GM18520 (cell line): Measurements from ENCODE around the gene PRDM8.

Experiments
- ATAC-seq: cut with Tn5 transposase; IDR thresholded peaks from one replicate; pipeline ENCODE4 v1.9.1; 2021; ENCODE audit not compliant: unreplicated experiment

PRDM8 gene

DNA sequence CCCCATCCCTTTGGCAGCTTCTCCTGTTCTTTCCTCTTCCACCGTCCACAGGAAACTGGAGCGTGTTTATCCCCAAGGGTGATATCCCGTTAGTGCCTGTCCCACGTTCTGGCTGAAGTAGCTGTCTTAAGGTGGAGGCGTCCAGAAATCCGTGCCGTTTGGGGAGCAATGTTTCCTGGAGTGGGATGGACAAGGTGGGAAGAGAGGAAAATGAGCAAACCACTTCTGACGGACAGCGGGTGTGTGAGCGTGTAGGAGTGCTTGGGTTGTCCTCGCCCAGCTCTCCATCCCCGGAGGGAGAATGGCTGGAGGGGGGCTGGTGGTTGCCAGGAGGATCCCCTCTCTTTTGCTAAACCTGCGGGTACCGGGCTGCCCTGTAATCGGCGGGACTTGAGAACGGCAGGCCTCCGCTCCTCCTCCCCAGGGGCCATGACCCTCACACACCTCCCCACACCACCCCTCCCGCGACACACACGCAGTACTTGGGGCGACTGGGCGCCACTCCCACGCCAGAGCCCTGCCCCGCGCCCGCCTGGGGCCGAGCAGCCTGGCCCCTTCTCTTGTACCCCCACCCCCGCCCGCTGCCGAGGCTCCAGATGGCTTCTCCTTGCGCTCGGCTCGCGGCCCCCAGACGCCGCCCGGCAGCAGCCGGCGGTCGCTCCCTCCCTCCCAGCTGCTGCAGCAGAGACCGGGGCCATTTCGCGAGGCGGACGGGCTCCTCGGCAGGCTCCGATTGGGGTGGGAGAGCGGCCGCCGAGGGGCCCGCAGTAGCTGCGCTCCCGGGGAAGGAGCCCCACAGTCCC is 13.9 kb upstream of the PRDM8 start:
- peak; percentile 5 for ATAC-seq

DNA sequence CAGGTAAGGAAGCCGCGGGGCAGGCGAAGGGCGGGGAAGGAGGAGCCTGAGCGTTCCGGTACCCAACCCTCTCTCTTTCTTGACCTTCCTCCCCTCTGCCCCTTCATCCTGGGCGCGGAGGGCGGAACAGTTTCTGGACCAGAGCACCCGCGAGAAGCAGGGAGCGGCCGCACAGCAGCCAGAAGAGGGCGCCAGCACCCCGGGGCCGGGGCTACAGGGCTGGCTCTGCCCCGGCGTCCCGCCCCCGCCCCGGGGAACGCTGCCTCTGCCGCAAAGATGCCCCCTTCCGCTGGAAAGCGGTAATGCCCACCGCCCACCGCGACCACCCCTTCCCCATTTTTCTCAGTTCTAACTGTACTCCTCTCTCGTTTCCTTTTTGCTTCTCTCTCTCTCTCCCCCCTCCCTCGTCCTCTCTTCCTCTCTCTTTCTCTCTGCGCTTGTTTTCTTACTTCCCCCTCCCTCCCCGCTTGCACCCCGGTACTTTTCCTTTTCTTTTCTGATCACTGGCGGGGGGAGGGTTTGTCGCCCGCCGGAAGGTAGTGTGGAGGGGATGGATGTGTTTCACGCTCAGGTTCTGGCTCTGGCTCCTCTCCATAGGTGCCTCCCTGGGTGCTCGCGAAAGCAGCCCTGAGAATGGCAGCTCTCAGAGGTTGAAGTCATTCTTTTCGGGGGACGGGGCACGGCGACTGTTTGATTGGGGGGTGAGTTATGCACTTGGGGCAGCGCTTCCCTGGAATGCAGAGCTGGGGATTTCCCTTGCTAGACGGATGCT is 13.1 kb upstream of the PRDM8 start:
- peak; percentile 81 for ATAC-seq

DNA sequence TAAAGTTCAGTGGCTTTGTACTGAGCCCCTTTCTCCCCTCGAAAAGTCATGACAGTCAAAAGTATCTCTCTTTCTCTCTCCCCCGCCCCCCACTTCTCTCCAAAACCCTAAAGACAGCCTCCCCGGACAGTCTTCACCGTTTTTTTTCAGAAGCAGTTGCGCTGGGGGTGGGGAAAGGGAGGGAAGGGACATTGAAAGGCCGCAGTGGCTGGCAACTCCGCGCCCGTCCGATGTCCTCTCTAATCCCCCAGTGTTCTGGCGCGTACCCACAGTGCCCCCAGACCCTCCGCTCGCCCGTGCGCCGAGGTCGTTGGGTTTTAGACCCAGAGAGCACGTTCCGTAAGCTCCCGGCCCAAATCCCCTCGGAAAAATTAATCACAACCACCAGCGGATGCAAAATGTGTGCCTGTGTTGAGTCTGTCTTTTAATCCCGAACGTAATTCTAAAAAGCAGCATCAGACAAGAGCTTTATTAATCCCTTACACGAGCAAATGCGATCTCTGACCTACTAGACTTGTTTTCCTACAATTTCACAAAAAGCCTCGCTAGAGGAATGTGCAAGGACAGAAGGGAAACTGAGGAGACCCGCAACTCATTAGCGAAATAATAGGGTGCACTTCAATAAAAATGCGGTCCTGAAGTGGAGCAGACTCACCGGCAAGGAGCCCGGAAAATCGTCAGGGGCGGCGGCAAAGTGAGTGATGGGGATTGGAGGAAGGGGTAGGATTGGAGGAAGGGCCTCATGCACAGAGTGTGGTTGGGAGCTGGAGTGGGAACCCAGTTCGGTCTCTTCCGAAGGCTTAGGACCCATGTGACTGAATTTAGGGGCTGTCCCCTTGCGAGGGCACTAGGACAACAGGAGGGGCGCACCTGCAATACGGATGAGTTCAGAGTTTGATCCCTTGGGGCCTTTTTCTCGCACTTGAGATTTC is 12.2 kb upstream of the PRDM8 start:
- no peak for ATAC-seq

DNA sequence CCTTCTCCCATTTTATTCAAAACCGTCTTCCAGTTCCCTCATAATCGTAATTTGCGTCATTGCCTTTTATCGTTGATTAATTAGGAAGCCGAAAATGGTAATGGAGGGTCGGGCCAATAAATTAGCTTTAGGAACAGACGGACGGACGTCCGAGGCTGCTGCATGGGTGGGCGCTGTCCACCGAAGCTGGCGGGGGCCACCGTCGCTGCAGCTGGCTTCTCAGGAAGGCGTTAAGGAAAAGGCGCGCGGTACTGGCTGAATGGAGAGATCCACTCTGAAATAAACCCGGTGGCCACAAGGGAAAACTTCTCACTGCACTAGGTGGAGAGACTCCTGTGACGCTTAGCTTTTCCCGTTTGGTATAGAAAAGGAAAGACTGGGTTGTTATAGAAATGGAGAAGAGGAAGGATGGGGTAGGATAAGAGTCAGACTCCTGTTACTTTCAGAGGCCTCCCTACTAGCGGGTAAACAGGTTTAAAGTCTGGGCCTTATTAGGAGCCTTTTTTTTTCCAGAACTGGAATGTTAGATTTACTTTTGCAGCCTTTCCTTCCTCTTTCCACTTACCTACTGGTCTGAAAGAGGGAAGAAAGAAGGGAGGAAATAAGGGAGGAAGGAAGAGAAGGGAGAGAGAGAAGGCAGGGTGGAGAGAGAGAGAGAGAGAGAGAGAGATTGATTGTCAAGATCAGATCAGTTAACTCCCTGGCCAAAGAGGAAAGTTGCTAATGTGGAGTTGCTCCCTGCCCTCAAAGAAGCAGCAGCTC is 11.3 kb upstream of the PRDM8 start:
- no peak for ATAC-seq

DNA sequence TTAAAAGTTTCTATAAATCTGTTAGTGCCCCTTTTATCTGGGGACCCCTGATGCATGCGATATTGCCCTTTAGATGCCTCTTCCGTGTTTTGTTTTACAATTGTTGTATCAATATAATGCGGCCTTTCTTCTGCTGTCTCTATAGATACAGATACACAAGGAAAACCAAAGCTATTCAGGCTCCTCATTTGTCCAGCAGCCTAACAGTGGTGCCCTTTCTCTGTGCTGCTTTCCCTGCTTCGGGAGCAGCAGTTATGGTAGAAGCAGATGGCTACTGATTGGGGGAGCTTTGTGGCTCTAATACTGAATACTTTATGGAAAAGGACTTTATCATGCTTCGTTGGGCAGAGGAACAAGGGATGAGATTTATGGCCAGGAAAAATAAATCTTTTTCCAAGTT is 10.6 kb upstream of the PRDM8 start:
- no peak for ATAC-seq

DNA sequence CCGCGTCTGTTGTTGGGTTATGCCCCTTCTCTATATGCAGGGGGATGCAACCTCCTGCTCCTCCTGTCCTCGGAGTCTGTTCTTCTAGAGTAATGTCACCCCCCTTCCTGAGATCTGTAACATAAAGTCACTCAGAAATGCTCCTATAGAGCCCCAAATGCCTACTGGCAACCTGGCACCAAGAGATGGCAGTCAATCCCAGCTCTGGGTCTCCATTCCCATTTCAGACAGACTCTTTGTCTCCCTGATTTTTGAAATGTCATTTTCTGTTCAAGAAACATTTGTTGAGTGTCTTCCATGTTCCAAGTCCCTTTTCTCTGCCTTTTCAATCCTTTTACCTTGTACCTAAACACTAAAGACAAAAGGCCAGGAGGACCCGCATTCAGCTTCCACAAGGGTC is 9.6 kb upstream of the PRDM8 start:
- ATAC-seq: no peak

DNA sequence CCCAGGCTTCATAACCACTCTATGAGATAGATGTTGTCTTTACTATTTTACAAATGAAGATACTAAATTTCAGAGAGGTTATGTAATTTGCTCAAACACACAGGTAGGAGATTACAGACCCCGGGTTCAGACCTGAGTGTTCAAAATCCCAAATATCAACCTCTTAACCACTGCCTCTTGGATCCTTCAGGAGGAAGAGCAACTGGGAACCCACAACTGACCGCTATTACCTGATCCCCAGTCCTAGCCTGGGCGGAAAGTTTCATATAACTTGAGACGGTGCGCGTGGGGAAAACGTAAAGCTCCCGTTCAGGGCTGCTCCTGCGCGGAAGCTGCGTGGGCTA is 8.9 kb upstream of the PRDM8 start:
- ATAC-seq: no peak

DNA sequence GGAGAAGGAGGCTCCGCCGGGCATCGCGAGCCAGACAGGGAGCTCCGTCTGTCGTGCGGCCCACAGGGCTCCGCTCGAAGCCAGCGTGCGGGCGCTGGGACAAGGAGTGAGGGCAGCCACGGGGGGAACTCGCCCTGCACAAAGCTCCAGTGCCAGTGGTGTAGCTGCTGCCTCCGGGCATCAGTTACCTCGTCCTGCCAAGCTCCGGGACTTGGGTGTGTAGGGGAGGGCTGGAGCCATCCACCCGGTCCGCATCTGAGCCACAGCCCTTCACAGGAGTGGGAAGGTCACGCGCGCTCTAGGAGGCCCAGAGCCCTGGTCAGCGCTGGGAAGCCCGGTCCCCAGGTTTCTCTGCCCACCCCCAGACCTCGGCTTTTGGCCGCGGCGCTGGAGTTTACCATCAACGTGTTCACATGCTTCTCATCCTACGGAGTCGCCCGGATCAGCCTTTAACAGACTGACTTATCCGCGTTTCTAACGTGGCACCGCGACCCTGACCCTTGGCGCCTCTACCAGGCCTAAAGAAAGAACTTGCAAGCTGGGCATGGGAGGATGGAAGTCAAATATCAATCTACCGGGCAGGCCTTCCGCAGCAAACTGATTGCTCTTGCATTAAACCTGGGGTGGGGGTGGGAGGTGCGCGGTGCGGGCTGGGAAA is 8.4 kb upstream of the PRDM8 start:
- no peak for ATAC-seq

DNA sequence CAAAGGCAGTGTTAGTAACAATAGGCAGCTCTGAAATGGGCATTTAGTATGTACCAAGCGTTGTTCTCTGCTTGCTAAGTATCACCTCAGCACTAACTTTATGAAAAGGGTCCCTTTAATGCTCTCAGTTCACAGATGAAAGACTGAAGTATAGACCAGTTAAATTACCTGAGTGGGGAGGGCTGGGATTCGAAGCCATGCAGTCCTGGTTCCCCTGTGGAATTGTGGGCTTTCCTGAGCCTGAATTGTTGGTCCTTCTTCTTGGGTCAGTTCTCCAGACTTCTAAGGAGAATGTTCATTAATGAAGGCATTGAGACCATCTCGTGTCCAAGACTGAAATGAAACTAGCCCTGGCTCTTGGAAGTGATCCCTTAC is 7.7 kb upstream of the PRDM8 start:
- no peak for ATAC-seq

DNA sequence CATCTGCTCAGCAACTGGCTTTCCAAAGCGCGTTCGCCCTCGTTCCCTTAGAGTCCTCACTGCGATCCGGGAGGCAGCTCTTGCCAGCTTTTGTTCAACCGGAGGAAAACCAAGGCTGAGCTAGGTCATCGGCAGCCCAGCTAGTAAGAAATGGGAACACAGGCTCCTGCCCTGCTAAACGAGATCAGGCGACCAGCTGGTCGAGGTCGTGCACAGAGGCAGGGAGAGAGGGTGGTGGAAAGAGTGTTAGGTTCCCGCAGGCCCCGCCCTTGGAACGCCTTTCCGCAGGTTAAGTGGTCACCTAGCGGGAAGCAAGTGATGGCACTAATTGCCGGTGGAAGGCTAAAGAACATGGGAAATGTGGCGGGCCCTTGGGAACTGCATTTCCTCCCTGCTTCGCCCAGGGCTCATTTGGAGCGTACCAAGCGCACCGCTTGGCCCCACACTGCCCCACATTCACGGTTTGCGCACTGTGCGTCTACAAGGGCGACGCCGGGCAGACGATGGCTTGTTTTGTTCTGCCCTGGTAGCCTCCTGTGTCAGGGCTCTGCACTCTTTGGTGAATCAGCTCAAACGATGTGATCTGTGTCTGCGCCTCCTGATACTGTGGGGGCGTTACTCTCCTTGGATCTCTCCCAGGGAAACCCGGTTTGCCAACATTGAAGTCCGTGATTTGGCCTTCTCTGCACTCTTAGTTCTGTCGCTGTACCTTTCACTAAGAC is 7.2 kb upstream of the PRDM8 start:
- no peak for ATAC-seq

DNA sequence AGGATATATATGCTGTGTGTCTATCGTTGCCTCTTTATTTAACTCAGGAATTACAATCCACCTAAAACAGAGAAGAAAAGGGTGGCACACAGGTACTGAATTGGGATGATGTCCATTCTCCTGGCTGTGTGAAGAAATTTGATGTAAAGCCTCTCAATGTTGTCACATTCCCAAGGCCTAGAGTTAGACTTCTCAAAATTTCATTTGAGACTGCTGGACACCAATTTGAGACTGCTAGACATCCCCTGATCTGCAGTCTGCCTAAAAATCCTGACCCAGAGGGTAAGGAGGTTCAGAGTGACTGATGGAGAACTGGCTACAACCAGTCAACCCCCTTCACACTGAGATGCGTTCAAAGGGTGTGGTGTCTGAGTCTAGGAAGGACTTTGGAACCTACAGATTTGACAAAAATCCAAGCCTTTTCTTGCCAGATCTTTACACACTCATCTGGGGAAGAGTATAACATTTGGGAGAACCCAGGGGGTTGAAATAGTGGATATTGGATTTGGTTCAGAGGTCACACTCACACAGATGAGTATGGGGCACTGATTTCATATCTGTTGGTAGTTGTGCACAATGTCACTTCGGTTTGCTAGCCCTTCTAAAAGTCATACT is 4.9 kb upstream of the PRDM8 start:
- no peak for ATAC-seq

DNA sequence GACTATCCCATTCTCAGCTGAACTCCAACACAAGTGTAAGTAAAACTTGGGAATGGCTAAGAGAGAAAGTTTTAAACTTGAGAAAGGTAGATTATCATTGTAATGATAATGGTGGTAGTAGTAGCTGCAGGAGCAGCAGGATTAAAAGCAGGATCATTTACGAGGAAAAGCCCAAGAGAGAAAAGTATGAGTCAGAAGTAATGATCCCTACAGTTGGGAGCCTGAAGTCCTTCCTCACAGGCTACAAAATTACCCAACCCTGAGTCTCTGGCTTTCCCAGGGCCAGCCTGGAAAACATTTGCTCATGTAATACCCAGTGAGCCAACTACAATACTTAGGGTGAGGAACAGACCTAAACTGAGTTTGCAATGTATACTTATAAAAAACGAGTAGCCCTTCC is 4.4 kb upstream of the PRDM8 start:
- no peak for ATAC-seq

DNA sequence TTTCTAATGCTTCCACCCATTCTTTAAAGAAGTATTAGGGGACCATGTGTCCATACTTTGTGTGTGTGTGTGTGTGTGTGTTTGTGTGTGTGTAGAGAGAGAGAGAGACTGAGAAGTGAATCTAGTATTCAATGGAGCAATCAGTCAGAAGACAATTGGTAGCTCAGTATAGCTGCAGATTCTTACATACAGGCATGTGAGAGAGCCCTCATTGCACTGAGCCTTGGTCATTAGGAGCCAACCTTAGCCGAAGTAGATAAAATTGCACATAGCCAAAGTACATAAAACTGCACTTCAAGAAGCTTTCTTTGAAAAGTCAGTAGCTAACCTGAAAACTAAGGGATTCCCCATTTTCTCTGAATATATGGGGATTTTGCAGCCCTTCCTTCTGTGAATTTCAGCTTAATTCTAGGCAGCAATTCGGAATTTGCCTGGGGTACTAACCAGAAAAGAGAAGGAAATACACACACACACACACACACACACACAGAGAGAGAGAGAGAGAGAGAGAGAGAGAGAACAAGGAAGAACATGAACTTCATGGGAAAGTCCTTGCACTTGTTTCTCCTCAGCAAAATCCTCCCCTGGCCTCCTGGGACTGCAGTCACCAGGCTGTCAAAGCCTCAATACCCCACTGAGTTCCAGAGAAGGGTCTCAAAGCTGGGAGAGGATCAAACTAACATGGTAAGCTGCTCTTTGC is 1.7 kb upstream of the PRDM8 start:
- no peak for ATAC-seq

DNA sequence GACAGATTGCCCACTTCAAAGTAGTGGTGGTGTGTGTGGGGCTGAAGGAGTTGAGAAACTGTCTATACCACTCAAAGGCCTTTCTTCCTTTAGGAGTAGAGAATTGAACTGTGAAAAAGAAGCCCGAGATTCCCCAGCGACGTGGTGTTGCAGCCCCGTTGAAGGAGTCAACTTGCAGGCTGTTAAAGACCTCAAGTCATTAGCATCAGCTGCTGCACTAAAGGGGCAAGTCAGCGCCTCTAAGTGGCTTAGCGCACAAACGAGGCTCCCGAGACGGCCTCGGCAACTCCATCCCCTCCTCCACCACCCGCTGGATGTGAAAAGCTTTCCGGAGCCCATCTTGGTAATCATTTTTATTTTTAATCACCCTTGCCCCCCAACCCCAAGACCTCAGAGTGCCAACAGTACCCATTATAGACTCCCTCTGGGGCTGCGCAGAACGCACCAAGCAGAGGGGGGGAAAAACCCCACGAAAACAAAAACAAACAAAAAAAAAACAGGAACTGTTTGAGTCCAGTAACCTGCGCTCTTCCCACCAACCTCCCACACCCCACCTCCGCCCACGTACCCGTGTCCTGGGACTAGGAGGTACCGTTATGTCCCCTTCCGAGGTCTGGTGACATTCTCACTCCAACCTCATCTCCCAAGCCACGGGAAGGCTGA is 913 bp upstream of the PRDM8 start:
- ATAC-seq: no peak

DNA sequence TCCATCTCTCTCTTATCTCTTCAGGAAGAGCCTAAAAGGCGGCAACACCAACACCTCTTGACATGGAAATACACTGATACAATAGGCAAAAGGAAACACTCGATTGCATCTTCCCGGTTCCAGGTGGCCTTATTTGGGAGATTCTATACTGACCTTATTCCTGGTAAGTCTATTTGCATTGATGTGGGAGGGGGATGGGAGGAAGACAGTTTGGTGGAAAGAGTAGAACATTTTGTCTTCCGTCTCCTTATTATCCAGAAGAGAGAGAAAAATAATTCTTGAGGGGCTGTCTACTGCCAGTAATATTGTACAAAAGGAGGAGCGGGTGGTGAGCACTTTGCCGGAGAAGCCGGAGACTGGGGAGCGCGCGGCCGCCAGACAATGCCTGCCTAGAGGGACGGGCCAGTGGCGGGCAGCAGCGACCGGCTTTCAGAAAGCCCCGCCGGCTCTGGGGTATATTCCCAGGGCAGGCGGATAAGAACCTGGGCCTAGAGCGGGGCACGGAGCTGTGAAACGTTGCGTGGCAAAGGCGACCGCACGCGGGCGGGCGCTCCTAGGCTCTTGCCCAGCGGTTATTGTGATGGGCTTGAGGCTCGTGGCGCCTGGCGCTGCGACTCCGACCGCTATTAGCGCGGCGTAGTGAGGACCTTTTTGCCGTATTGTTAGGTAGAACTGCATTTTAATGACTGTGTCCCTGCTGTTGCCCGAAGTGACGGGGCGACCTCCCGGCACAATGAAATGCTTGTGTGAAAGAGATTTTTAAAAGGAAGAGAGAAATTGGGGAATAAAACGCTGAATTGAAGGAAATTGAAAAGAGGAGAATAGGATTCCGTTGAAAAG is 518 bp downstream of the PRDM8 start:
- no peak for ATAC-seq

DNA sequence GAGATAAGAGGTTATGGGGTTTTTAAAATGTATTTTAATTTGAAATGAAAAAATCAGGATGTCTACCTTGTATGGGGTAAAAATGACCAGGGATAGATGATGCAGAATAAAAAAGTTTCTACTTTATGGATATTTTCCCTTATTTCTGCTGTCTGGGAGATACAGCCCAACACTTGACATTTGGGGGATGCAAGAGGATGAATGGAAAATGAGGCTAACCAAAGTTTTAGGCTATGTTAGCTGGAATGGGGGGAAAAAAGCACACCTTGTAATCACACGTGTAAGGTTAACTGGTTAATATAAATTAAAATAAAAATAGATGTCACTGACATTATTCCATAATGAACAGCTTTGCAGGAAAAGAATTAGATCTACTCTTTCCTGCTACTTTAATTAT is 1.1 kb downstream of the PRDM8 start:
- no peak for ATAC-seq

DNA sequence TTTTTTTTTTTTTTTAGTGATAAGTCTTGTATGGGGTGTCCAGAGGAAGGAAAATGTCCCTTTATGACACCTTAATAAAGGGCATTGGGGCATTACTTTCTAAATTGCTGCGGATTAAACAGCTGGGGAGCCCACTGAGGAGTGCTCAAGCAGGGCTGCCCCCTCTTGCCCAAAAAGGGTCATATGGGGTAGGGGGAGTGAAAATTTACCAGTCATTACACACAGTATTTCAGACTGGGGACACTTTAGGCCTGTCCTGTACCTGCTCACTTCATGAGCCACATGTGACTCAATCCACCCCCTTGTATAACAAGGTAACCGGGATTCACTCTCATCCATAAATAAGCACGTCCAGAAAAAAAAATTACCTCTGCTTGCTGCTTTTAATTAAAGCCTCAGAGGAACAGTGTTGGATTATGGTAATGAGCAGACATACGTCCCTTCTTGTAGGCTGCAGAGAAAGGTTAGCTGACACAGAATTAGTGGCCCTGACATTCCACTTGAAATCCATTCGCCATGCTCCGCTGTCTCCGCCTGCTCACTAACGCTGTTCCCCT is 1.8 kb downstream of the PRDM8 start:
- no peak for ATAC-seq
